ENCODE results near the gene ZBTB47. TPM values are rescaled to one million over a fixed set of nuclear protein-coding genes. Genes with fewer than 3 reads are reported as not detected.

The ZBTB47 gene
- total and polyA plus RNA-seq, 10 of the 15 experiments (the other 5 are each of a cell fraction or from before 2014, with no cell fraction given), result 0.04 to 3.4 (median 1.0) TPM; not detected in 1

DNA sequence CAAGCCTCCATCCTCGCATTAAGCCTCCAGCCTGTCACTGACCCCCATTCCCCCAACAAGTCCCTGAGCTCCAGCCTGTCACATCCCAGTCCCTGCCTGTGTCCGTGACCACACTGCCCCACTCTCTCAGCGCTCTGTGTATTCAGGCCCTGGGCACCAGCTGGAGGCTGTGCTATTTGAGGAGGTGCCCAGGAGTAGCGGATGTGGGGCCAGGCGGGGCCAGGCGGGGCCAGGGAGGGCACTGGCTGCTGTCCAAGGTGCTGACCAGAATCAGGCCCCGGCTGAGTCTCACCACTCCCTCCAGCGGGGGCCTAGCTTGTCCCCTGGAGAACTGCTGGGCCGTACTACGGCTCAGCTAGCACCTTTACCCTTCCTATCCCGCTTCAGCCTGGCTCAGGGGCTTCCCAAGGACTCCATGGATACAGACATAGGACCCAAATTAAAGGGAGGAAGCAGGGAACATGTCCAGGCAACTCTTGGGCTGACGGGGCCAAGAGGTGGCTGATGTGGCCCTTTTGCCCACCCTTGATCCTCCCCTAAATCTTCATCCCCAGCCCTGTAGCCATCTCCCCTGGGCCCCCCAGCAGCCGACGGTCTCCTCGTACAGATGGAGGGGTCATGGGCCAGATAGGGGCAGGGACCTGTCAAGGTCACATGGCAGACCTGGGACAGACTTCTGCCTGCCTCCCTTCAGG is 48.0 kb downstream of the ZBTB47 start:
- CTCF ChIA-PET, result no interaction called here
- in situ Hi-C loops (cut with MboI), result no loop called here
- H3K27me3 ChIP-seq (replicated peaks in 1 of 2; ENCODE audit: control insufficient read depth in 2 of 2, insufficient read depth in 2 of 2, low read length in 1 of 2), result no peaks in the 10 kb centered on the region

More for the DNA sequence above, 48.0 kb downstream of the ZBTB47 start:
- TF ChIP-seq, protein P1, sequence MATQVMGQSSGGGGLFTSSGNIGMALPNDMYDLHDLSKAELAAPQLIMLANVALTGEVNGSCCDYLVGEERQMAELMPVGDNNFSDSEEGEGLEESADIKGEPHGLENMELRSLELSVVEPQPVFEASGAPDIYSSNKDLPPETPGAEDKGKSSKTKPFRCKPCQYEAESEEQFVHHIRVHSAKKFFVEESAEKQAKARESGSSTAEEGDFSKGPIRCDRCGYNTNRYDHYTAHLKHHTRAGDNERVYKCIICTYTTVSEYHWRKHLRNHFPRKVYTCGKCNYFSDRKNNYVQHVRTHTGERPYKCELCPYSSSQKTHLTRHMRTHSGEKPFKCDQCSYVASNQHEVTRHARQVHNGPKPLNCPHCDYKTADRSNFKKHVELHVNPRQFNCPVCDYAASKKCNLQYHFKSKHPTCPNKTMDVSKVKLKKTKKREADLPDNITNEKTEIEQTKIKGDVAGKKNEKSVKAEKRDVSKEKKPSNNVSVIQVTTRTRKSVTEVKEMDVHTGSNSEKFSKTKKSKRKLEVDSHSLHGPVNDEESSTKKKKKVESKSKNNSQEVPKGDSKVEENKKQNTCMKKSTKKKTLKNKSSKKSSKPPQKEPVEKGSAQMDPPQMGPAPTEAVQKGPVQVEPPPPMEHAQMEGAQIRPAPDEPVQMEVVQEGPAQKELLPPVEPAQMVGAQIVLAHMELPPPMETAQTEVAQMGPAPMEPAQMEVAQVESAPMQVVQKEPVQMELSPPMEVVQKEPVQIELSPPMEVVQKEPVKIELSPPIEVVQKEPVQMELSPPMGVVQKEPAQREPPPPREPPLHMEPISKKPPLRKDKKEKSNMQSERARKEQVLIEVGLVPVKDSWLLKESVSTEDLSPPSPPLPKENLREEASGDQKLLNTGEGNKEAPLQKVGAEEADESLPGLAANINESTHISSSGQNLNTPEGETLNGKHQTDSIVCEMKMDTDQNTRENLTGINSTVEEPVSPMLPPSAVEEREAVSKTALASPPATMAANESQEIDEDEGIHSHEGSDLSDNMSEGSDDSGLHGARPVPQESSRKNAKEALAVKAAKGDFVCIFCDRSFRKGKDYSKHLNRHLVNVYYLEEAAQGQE (IDR thresholded peaks at IDR 0.05; ENCODE audit: low read depth, low read length), result peak; percentile 97
- TF ChIP-seq NFYB (IDR thresholded peaks at IDR 0.05; ENCODE audit: insufficient read depth, low read depth, low read length), result no peak
- Histone ChIP-seq H3K27ac (ENCODE audit: control insufficient read depth, insufficient read depth) (no peak overlapping the region), H3K4me1 (ENCODE audit: control insufficient read depth, insufficient read depth, low read length) (no peaks in the 10 kb centered on the region), H4K20me1 (ENCODE audit: control insufficient read depth, insufficient read depth) (no peaks in the 10 kb centered on the region), H3K4me3 (no peak overlapping the region), H3K9me3 (replicated peaks; ENCODE audit: control insufficient read depth, insufficient read depth, low read length) (no peaks in the 10 kb centered on the region), H2AFZ (ENCODE audit: control insufficient read depth, low read depth, low read length) (no peak overlapping the region), H3K36me3 (ENCODE audit: control insufficient read depth in 2 of 2, insufficient read depth in 2 of 2, low read length in 1 of 2) (no peaks in the 10 kb centered on the region), H3K9ac (ENCODE audit: control insufficient read depth, insufficient read depth, low read length) (no peak overlapping the region), H3K4me2 (ENCODE audit: control insufficient read depth, insufficient read depth) (no peak overlapping the region), H3K79me2 (ENCODE audit: control insufficient read depth, insufficient read depth, low read length) (no peaks in the 10 kb centered on the region)
- SMC1A ChIA-PET (ENCODE audit: uncharacterized antibody, unreplicated experiment), result no interaction called here
- WGBS (ENCODE audit: insufficient coverage, insufficient replicate concordance, low lambda C conversion rate, missing lambda C conversion rate), result 38% methylated on average over 15 of the region's 15 CpGs
- ATAC-seq (peak; percentile 93), DNase-seq (ENCODE audit: low read depth, low spot score) (no peak), FAIRE-seq (no peak)
- intact Hi-C loops (cut with micrococcal nuclease; ENCODE audit: unreplicated experiment), result no loop called here
- POLR2A ChIA-PET, result no interaction called here
- no TSS peak for BruUV-seq (replicated peaks)
- RAD21 ChIA-PET (ENCODE audit: unreplicated experiment), result no interaction called here

All from GM12878 (cell line).